ENCODE data around the gene SCYGR7. TPM values are rescaled to one million over a fixed set of nuclear protein-coding genes. Genes with fewer than 3 reads are reported as not detected.

Gene SCYGR7
- total and polyA plus RNA-seq, 9 of the 15 experiments (the other 6 are each of a cell fraction or from before 2014, with no cell fraction given): not detected

DNA sequence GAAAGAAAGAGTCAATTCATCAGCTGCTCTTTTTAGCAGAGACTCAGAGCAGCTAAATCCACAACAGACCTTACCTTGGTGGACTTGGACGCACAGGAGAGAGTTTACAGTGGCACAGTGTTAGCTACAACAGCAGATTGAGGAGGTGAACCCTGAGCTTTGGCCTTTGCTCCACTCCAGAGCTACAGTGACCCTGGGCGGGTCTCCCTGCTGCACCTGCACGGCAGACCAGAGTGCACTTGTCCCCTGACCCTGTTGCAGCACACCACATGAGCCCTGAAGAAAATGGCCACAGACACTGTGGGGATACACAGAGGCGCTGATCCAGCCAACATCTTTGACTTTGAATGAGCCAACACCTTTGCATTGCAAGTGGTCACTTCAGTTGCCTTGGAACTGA, 21.3 kb upstream of the SCYGR7 start:
- H3K9ac ChIP-seq (ENCODE audit: insufficient read depth in 1 of 2, low read depth in 2 of 2, low read length in 2 of 2): no peak overlapping the region
- H3K9me1 ChIP-seq (ENCODE audit: control insufficient read depth, insufficient read depth, low read length): no peaks in the 10 kb centered on the region
- ChIA-PET CTCF (ENCODE audit: low intra/inter-chr PET ratio) (no interaction called here), POLR2A (no interaction called here)
- no peak overlapping the region for H2AFZ ChIP-seq (ENCODE audit: low read depth, low read length)
- no peaks in the 10 kb centered on the region for H3K9me3 ChIP-seq (replicated peaks; ENCODE audit: control insufficient read depth, insufficient read depth, low read depth, low read length)
- no peak for FAIRE-seq
- no peak overlapping the region for H3K4me3 ChIP-seq
- in situ Hi-C loops (cut with MboI) (no loop called here), intact Hi-C loops (cut with micrococcal nuclease) (no loop called here)
- H4K20me1 ChIP-seq (replicated peaks; ENCODE audit: control insufficient read depth, insufficient read depth, low read length): no peaks in the 10 kb centered on the region
- TF ChIP-seq, protein P1, sequence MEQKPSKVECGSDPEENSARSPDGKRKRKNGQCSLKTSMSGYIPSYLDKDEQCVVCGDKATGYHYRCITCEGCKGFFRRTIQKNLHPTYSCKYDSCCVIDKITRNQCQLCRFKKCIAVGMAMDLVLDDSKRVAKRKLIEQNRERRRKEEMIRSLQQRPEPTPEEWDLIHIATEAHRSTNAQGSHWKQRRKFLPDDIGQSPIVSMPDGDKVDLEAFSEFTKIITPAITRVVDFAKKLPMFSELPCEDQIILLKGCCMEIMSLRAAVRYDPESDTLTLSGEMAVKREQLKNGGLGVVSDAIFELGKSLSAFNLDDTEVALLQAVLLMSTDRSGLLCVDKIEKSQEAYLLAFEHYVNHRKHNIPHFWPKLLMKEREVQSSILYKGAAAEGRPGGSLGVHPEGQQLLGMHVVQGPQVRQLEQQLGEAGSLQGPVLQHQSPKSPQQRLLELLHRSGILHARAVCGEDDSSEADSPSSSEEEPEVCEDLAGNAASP (IDR thresholded peaks at IDR 0.05): no peak
- TF ChIP-seq C11orf30 (IDR thresholded peaks at IDR 0.05; ENCODE audit: low read depth) (no peak), ZNF184 (CRISPR knock-in tag; IDR thresholded peaks at IDR 0.05) (no peak)
- no peak overlapping the region for H3K27ac ChIP-seq (ENCODE audit: extremely low read depth, low read depth, low read length)
- H3K4me2 ChIP-seq (ENCODE audit: insufficient read depth, low read length): no peak overlapping the region
- H3K79me2 ChIP-seq (ENCODE audit: control insufficient read depth, insufficient read depth, low read length): no peaks in the 10 kb centered on the region
- no peak for ATAC-seq
- no TSS peak for BruUV-seq (replicated peaks)
- no peak for DNase-seq (ENCODE audit: extremely low read depth in 1 of 4, low spot score in 3 of 4)
- peaks cover 0 to 7% of the 10 kb centered on the region in 2 experiments; a peak in 1 of 5 replicates for H3K27me3 ChIP-seq (ENCODE audit: control insufficient read depth in 2 of 2, insufficient read depth in 2 of 2, low read length in 2 of 2)
- 0% methylated on average over 4 of the region's 4 CpGs for WGBS (ENCODE audit: insufficient coverage, low coverage, missing lambda C conversion rate)
- no peaks in the 10 kb centered on the region for H3K4me1 ChIP-seq (replicated peaks in 1 of 2; ENCODE audit: control insufficient read depth in 2 of 2, insufficient read depth in 2 of 2, low read length in 2 of 2)
- no peaks in the 10 kb centered on the region for H3K36me3 ChIP-seq (ENCODE audit: control insufficient read depth, insufficient read depth, low read length)

DNA sequence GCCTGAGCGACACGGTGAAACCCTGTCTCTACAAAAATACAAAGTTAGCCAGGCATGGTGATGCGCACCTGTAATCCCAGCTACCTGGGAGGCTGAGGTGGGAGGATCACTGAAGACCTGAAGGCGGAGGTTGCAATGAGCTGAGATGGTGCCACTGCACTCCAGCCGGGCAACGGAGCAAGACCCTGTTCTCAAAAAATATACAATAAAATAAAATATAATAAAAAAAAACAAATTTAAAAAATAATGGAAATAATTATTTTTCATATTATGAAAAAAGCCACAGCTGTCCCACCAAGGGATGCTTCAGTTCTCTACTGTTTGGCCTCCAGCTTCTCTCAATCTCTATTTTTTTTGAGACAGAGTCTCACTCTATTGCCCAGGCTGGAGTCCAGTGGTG, 20.7 kb upstream of the SCYGR7 start:
- Histone ChIP-seq H3K4me1 (replicated peaks in 1 of 2; ENCODE audit: control insufficient read depth in 2 of 2, insufficient read depth in 2 of 2, low read length in 2 of 2) (no peaks in the 10 kb centered on the region), H3K27me3 (ENCODE audit: control insufficient read depth in 2 of 2, insufficient read depth in 2 of 2, low read length in 2 of 2) (peaks cover 0 to 7% of the 10 kb centered on the region in 2 experiments; a peak in 1 of 5 replicates), H3K27ac (ENCODE audit: extremely low read depth, low read depth, low read length) (no peak overlapping the region), H3K4me2 (ENCODE audit: insufficient read depth, low read length) (no peak overlapping the region), H3K79me2 (ENCODE audit: control insufficient read depth, insufficient read depth, low read length) (no peaks in the 10 kb centered on the region), H4K20me1 (replicated peaks; ENCODE audit: control insufficient read depth, insufficient read depth, low read length) (no peaks in the 10 kb centered on the region), H2AFZ (ENCODE audit: low read depth, low read length) (no peak overlapping the region), H3K9ac (ENCODE audit: insufficient read depth in 1 of 2, low read depth in 2 of 2, low read length in 2 of 2) (no peak overlapping the region), H3K9me1 (ENCODE audit: control insufficient read depth, insufficient read depth, low read length) (no peaks in the 10 kb centered on the region), H3K9me3 (replicated peaks; ENCODE audit: control insufficient read depth, insufficient read depth, low read depth, low read length) (no peaks in the 10 kb centered on the region), H3K4me3 (no peak overlapping the region), H3K36me3 (ENCODE audit: control insufficient read depth, insufficient read depth, low read length) (no peaks in the 10 kb centered on the region)
- no peak for ATAC-seq
- no TSS peak for BruUV-seq (replicated peaks)
- in situ Hi-C loops (cut with MboI) (no loop called here), intact Hi-C loops (cut with micrococcal nuclease) (no loop called here)
- ChIA-PET CTCF (ENCODE audit: low intra/inter-chr PET ratio) (no interaction called here), POLR2A (interaction anchor here (0.5 kb wide), 1 partner anchor 1015 kb away, joined by 3 read pairs; no protein-coding TSS in a partner anchor)
- no peak for TF ChIP-seq PPARD (CRISPR knock-in tag; IDR thresholded peaks at IDR 0.05)
- DNase-seq (ENCODE audit: extremely low read depth in 1 of 4, low spot score in 3 of 4): no peak
- no peak for FAIRE-seq
- WGBS (ENCODE audit: insufficient coverage, low coverage, missing lambda C conversion rate): 0% methylated on average over 4 of the region's 6 CpGs
